ENCODE results near the gene PIGL.

The PIGL gene

GRCh38 chr17:16273929-16274339 lies 56.9 kb downstream of the PIGL start:
- H3K4me2 ChIP-seq (ENCODE audit: low read depth, low read length) = no peak overlapping the region
- H2AFZ ChIP-seq (ENCODE audit: low read length) = no peak overlapping the region
- H3K27ac ChIP-seq (ENCODE audit: low read length) = no peak overlapping the region
- no peaks in the 10 kb centered on the region for H4K20me1 ChIP-seq (ENCODE audit: insufficient read depth, low read length)
- H3K4me1 ChIP-seq (ENCODE audit: low read length) = no peaks in the 10 kb centered on the region
- H3F3A ChIP-seq (ENCODE audit: insufficient read depth, low read length) = no peaks in the 10 kb centered on the region
- no peak for DNase-seq
- no peaks in the 10 kb centered on the region for H3K9me3 ChIP-seq (replicated peaks; ENCODE audit: insufficient read depth, low read length)
- no peaks in the 10 kb centered on the region for H3K36me3 ChIP-seq (replicated peaks; ENCODE audit: insufficient read depth, low read length)
- TF ChIP-seq EZH2 (optimal IDR thresholded peaks at IDR 0.05; ENCODE audit: low read depth, low read length) = no peak
- TF ChIP-seq CTCF (IDR thresholded peaks at IDR 0.05; ENCODE audit: low read length) = no peak
- TF ChIP-seq EZH2phosphoT487 (IDR thresholded peaks at IDR 0.05; ENCODE audit: low read length) = no peak
- H3K27me3 ChIP-seq (replicated peaks; ENCODE audit: insufficient read depth, low read length) = no peaks in the 10 kb centered on the region
- no peak overlapping the region for H3K4me3 ChIP-seq (ENCODE audit: low read length)
- H3K9ac ChIP-seq (ENCODE audit: low read length) = no peak overlapping the region
- no peaks in the 10 kb centered on the region for H3K79me2 ChIP-seq (ENCODE audit: low read length)
- no peaks in the 10 kb centered on the region for H3K9me2 ChIP-seq (replicated peaks; ENCODE audit: insufficient read depth, low read length)

- H3K4me2 ChIP-seq (ENCODE audit: low read depth, low read length) = no peak overlapping the region
- H3F3A ChIP-seq (ENCODE audit: insufficient read depth, low read length) = no peaks in the 10 kb centered on the region
- H3K4me3 ChIP-seq (ENCODE audit: low read length) = no peak overlapping the region
- H3K27me3 ChIP-seq (replicated peaks; ENCODE audit: insufficient read depth, low read length) = no peaks in the 10 kb centered on the region
- no peaks in the 10 kb centered on the region for H3K79me2 ChIP-seq (ENCODE audit: low read length)
- H4K20me1 ChIP-seq (ENCODE audit: insufficient read depth, low read length) = no peaks in the 10 kb centered on the region
- TF ChIP-seq EZH2 (optimal IDR thresholded peaks at IDR 0.05; ENCODE audit: low read depth, low read length) (no peak), CTCF (IDR thresholded peaks at IDR 0.05; ENCODE audit: low read length) (no peak), EZH2phosphoT487 (IDR thresholded peaks at IDR 0.05; ENCODE audit: low read length) (no peak)
- no peak overlapping the region for H3K27ac ChIP-seq (ENCODE audit: low read length)
- no peaks in the 10 kb centered on the region for H3K9me2 ChIP-seq (replicated peaks; ENCODE audit: insufficient read depth, low read length)
- no peak overlapping the region for H2AFZ ChIP-seq (ENCODE audit: low read length)
- H3K9me3 ChIP-seq (replicated peaks; ENCODE audit: insufficient read depth, low read length) = no peaks in the 10 kb centered on the region
- no peaks in the 10 kb centered on the region for H3K4me1 ChIP-seq (ENCODE audit: low read length)
- H3K36me3 ChIP-seq (replicated peaks; ENCODE audit: insufficient read depth, low read length) = no peaks in the 10 kb centered on the region
- H3K9ac ChIP-seq (ENCODE audit: low read length) = no peak overlapping the region
- DNase-seq = no peak
These were observed 58.0 kb downstream of the PIGL start for GRCh38 chr17:16275024-16275423.

- no peak overlapping the region for H3K9ac ChIP-seq (ENCODE audit: low read length)
- H4K20me1 ChIP-seq (ENCODE audit: insufficient read depth, low read length) = no peaks in the 10 kb centered on the region
- no peak for TF ChIP-seq CTCF (IDR thresholded peaks at IDR 0.05; ENCODE audit: low read length)
- TF ChIP-seq EZH2 (optimal IDR thresholded peaks at IDR 0.05; ENCODE audit: low read depth, low read length) = no peak
- TF ChIP-seq EZH2phosphoT487 (IDR thresholded peaks at IDR 0.05; ENCODE audit: low read length) = no peak
- H3K79me2 ChIP-seq (ENCODE audit: low read length) = no peaks in the 10 kb centered on the region
- DNase-seq = no peak
- no peaks in the 10 kb centered on the region for H3F3A ChIP-seq (ENCODE audit: insufficient read depth, low read length)
- no peaks in the 10 kb centered on the region for H3K9me3 ChIP-seq (replicated peaks; ENCODE audit: insufficient read depth, low read length)
- no peaks in the 10 kb centered on the region for H3K27me3 ChIP-seq (replicated peaks; ENCODE audit: insufficient read depth, low read length)
- H3K4me1 ChIP-seq (ENCODE audit: low read length) = no peaks in the 10 kb centered on the region
- no peak overlapping the region for H3K4me3 ChIP-seq (ENCODE audit: low read length)
- no peaks in the 10 kb centered on the region for H3K36me3 ChIP-seq (replicated peaks; ENCODE audit: insufficient read depth, low read length)
- H3K27ac ChIP-seq (ENCODE audit: low read length) = no peak overlapping the region
- no peaks in the 10 kb centered on the region for H3K9me2 ChIP-seq (replicated peaks; ENCODE audit: insufficient read depth, low read length)
- H2AFZ ChIP-seq (ENCODE audit: low read length) = no peak overlapping the region
- no peak overlapping the region for H3K4me2 ChIP-seq (ENCODE audit: low read depth, low read length)
These were observed 60.2 kb downstream of the PIGL start for GRCh38 chr17:16277163-16277562.

All from MM.1S (cell line).